Measurements from ENCODE around the gene DLEC1. TPM values are rescaled to one million over a fixed set of nuclear protein-coding genes. Genes with fewer than 3 reads are reported as not detected.

DLEC1 gene
- polyA plus RNA-seq, 1 donor from 2014 or later, result 0.25 TPM

GRCh38 chr3:38171622-38172021 is 132.6 kb downstream of the DLEC1 start:
- peaks cover 78% of the 10 kb centered on the region for H3K79me2 ChIP-seq (replicated peaks; ENCODE audit: insufficient read depth, low read length)
- no peaks in the 10 kb centered on the region for H3K36me3 ChIP-seq (ENCODE audit: insufficient read depth, low read length)
- no peak overlapping the region for H3K4me2 ChIP-seq (ENCODE audit: low read length)
- H4K20me1 ChIP-seq (ENCODE audit: insufficient read depth), result no peaks in the 10 kb centered on the region
- no peak overlapping the region for H3K4me3 ChIP-seq (ENCODE audit: low read length)
- H3K27ac ChIP-seq (ENCODE audit: low read length), result no peak overlapping the region
- no peak overlapping the region for H2AFZ ChIP-seq (ENCODE audit: low read depth, low read length)
- H3F3A ChIP-seq (ENCODE audit: insufficient read depth, low read length, poor library complexity, severe bottlenecking), result no peaks in the 10 kb centered on the region
- H3K9me2 ChIP-seq (ENCODE audit: insufficient read depth, low read length), result no peaks in the 10 kb centered on the region
- TF ChIP-seq SMC3 (conservative IDR thresholded peaks at IDR 0.05; ENCODE audit: poor library complexity) (no peak), RAD21 (conservative IDR thresholded peaks at IDR 0.05) (no peak), TAF1 (IDR thresholded peaks at IDR 0.05; ENCODE audit: low read depth) (no peak), EP300 (conservative IDR thresholded peaks at IDR 0.05; ENCODE audit: poor library complexity, severe bottlenecking) (no peak), POLR2AphosphoS5 (IDR thresholded peaks at IDR 0.05) (no peak), EZH2 (IDR thresholded peaks at IDR 0.05; ENCODE audit: borderline replicate concordance, insufficient read depth, low read length, poor library complexity, severe bottlenecking) (no peak), CTCF (IDR thresholded peaks at IDR 0.05; ENCODE audit: poor library complexity, severe bottlenecking) (no peak), MXI1 (conservative IDR thresholded peaks at IDR 0.05; ENCODE audit: poor library complexity, severe bottlenecking) (no peak)
- TF ChIP-seq, protein P1, sequence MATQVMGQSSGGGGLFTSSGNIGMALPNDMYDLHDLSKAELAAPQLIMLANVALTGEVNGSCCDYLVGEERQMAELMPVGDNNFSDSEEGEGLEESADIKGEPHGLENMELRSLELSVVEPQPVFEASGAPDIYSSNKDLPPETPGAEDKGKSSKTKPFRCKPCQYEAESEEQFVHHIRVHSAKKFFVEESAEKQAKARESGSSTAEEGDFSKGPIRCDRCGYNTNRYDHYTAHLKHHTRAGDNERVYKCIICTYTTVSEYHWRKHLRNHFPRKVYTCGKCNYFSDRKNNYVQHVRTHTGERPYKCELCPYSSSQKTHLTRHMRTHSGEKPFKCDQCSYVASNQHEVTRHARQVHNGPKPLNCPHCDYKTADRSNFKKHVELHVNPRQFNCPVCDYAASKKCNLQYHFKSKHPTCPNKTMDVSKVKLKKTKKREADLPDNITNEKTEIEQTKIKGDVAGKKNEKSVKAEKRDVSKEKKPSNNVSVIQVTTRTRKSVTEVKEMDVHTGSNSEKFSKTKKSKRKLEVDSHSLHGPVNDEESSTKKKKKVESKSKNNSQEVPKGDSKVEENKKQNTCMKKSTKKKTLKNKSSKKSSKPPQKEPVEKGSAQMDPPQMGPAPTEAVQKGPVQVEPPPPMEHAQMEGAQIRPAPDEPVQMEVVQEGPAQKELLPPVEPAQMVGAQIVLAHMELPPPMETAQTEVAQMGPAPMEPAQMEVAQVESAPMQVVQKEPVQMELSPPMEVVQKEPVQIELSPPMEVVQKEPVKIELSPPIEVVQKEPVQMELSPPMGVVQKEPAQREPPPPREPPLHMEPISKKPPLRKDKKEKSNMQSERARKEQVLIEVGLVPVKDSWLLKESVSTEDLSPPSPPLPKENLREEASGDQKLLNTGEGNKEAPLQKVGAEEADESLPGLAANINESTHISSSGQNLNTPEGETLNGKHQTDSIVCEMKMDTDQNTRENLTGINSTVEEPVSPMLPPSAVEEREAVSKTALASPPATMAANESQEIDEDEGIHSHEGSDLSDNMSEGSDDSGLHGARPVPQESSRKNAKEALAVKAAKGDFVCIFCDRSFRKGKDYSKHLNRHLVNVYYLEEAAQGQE (IDR thresholded peaks at IDR 0.05; ENCODE audit: borderline replicate concordance), result no peak
- H3K9ac ChIP-seq (ENCODE audit: low read length), result no peak overlapping the region
- no peaks in the 10 kb centered on the region for H3K9me3 ChIP-seq (ENCODE audit: low read length)
- no peaks in the 10 kb centered on the region for H3K27me3 ChIP-seq (ENCODE audit: insufficient read depth, low read depth, low read length)

Small RNAs within 50 kb of the gene (small RNA-seq; reads per million reads assigned to genes)
- gene RF00019, result 0 to 1.2 (median 0) reads per million in 3 experiments

Other genes with a start within 250 kb of the DLEC1 start
- gene CTDSPL, start 177.3 kb upstream of the DLEC1 start, polyA plus RNA-seq, result 15.4 and 17.0 TPM in 2 replicates
- gene VILL, start 48.4 kb upstream of the DLEC1 start, polyA plus RNA-seq, result 0.14 TPM in 1 of 2 replicates, not detected in the other
- gene PLCD1, start 9.6 kb upstream of the DLEC1 start, polyA plus RNA-seq, result 4.6 and 7.6 TPM in 2 replicates
- gene ACAA1, start 97.9 kb downstream of the DLEC1 start, polyA plus RNA-seq, result 59.1 and 66.2 TPM in 2 replicates
- 0.14 TPM in 1 of 2 replicates, not detected in the other for gene MYD88, start 99.5 kb downstream of the DLEC1 start, polyA plus RNA-seq
- gene OXSR1, start 126.3 kb downstream of the DLEC1 start, polyA plus RNA-seq, result 49.9 and 50.8 TPM in 2 replicates
- 0.16 TPM in 1 of 2 replicates, not detected in the other for gene SLC22A13, start 226.6 kb downstream of the DLEC1 start, polyA plus RNA-seq
- 0.16 and 0.25 TPM in 2 replicates for gene SLC22A14, start 243.1 kb downstream of the DLEC1 start, polyA plus RNA-seq